ENCODE data around the gene CEP57L1. TPM values are rescaled to one million over a fixed set of nuclear protein-coding genes. Genes with fewer than 3 reads are reported as not detected.

CEP57L1 gene
- total and polyA plus RNA-seq, 9 of the 15 experiments (the other 6 are each of a cell fraction or from before 2014, with no cell fraction given) = 39.4 to 88.6 (median 61.8) TPM

GRCh38 chr6:109095036-109095834, at the start of gene CEP57L1 (continued):
- TF ChIP-seq YY1 (IDR thresholded peaks at IDR 0.05; ENCODE audit: borderline replicate concordance in 1 of 3, control insufficient read depth in 1 of 3, extremely low read depth in 1 of 3, insufficient read depth in 3 of 3, insufficient read length in 1 of 3, insufficient replicate concordance in 2 of 3, low read depth in 1 of 3, low read length in 2 of 3) (no peak), RBM14 (IDR thresholded peaks at IDR 0.05; ENCODE audit: borderline replicate concordance, insufficient read depth, low read depth, low read length) (no peak), NFRKB (IDR thresholded peaks at IDR 0.05; ENCODE audit: low read depth) (no peak), ZFP91 (CRISPR knock-in tag; IDR thresholded peaks at IDR 0.05) (no peak; the same call in 1 of the 2 replicates), ZNF740 (CRISPR knock-in tag; IDR thresholded peaks at IDR 0.05) (no peak), ZNF740 (tag; IDR thresholded peaks at IDR 0.05) (no peak), TOE1 (IDR thresholded peaks at IDR 0.05; ENCODE audit: borderline replicate concordance) (0 out of 2 replicates have a peak, but pooled peaks have one; percentile 50), TOE1 (CRISPR knock-in tag; IDR thresholded peaks at IDR 0.05; ENCODE audit: borderline replicate concordance, low read depth) (0 out of 2 replicates have a peak, but pooled peaks have one; percentile 83), HDAC8 (tag; IDR thresholded peaks at IDR 0.05) (no peak), EGR1 (conservative IDR thresholded peaks at IDR 0.05) (peak; percentile 65), BMI1 (IDR thresholded peaks at IDR 0.05; ENCODE audit: low read length) (no peak), FOXP4 (CRISPR knock-in tag; IDR thresholded peaks at IDR 0.05; ENCODE audit: borderline replicate concordance) (no peak), ELF4 (CRISPR knock-in tag; IDR thresholded peaks at IDR 0.05) (no peak), L3MBTL2 (IDR thresholded peaks at IDR 0.05) (peak; percentile 38; the same call in 1 of the 2 replicates), FOS (IDR thresholded peaks at IDR 0.05; ENCODE audit: extremely low read depth, insufficient read length) (no peak), TAF1 (IDR thresholded peaks at IDR 0.05; ENCODE audit: control insufficient read depth, extremely low read depth, insufficient read depth, low read length, severe bottlenecking) (peak; percentile 41), WHSC1 (IDR thresholded peaks at IDR 0.05; ENCODE audit: low read length) (no peak), KAT2B (IDR thresholded peaks at IDR 0.05; ENCODE audit: low read depth, low read length) (no peak), ZNF445 (CRISPR knock-in tag; IDR thresholded peaks at IDR 0.05; ENCODE audit: low read depth) (0 out of 2 replicates have a peak, but pooled peaks have one; percentile 23), CXXC5 (CRISPR knock-in tag; IDR thresholded peaks at IDR 0.05) (peak; percentile 60), ZNF165 (CRISPR knock-in tag; IDR thresholded peaks at IDR 0.05; ENCODE audit: borderline replicate concordance) (peak; percentile 51; the same call in 1 of the 2 replicates), SUPT5H (IDR thresholded peaks at IDR 0.05) (peak; percentile 84), STAG1 (CRISPR knock-in tag; IDR thresholded peaks at IDR 0.05; ENCODE audit: borderline replicate concordance) (no peak)
